Pancreas (tissue), 10 donors: ENCODE results near the gene SPOCK1. TPM values are rescaled to one million over a fixed set of nuclear protein-coding genes. Genes with fewer than 3 reads are reported as not detected.

Experiments used
- ATAC-seq, 4 donors: fragments of 200-7000 bp; cut with Tn5 transposase; one replicate each; pipeline versions ENCODE4 v1.8.0 to v1.9.1; 2020; ENCODE audit warnings: mild to moderate bottlenecking in 4 of 4, moderate library complexity in 4 of 4
- DNase-seq, 6 donors: peaks; one replicate each; pipeline ENCODE4 v3.0.0-alpha.2; 2020
- FAIRE-seq: peaks from 2 replicates; lab custom pipeline; 2012; peaks lifted over from hg19 to GRCh38; lab: Jason Lieb, UNC
- H3K27ac ChIP-seq, 4 donors: fragments of 200-600 bp; sonication (generic); 1 replicate in 3 of 4; 2 replicates in 1 of 4; pipeline versions ENCODE4 v1.5.0 to v1.8.0; 2020
- H3K27me3 ChIP-seq, 4 donors: fragments of 200-600 bp; one replicate each; pipeline ENCODE4 v1.8.0; 2021
- H3K36me3 ChIP-seq, 3 donors: fragments of 200-600 bp; sonication (generic) in 1 of 3; one replicate each; pipeline versions ENCODE4 v1.5.0 to v1.8.0; 2020 to 2021
- H3K4me1 ChIP-seq, 3 donors: fragments of 200-600 bp; one replicate each; pipeline ENCODE4 v1.8.0; 2021
- H3K4me3 ChIP-seq, 4 donors: fragments of 200-600 bp; sonication (generic) in 2 of 4; one replicate each; pipeline versions ENCODE4 v1.5.0 to v1.8.0; 2020 to 2021
- H3K9me3 ChIP-seq, 4 donors: fragments of 200-600 bp; one replicate each; pipeline ENCODE4 v1.8.0; 2021
- WGBS, 2 donors: extraction: QIAGEN DNeasy Blood & Tissue Kit; methylation state at CpG; one replicate each; pipeline ENCODE4 v1.1.7; 2013; 5-methylcytosine and 5-hydroxymethylcytosine counted together
- intact Hi-C, 3 donors: fragments of 100-400 bp; cut with DNase I; formaldehyde crosslinking; loops; one replicate each; pipeline versions ENCODE4 v1.11.1 to v1.14.2; 2022
- polyA plus RNA-seq, 2 donors: library from polyadenylated mRNA; stranded (reverse); fragments of 200-250 nt; gene quantifications; one replicate each; pipeline ENCODE4 v1.2.3, GENCODE V29; 2013
- total RNA-seq, 6 donors: library from RNA; stranded (reverse); fragmentation: NEBNext Ultra II Directional in 4 of 6; extraction: Animal tissue kit (Norgen Biotek cat#: 25700) in 4 of 6; gene quantifications; one replicate each; pipeline versions ENCODE4 v1.2.1 to v1.2.4, GENCODE V29; 2021 to 2023
- TF ChIP-seq, protein P1 (sequence below), 4 donors: fragments of 200-600 bp; sonication (generic) in 3 of 4; IDR thresholded peaks; one replicate each; pipeline versions ENCODE4 v1.5.0 to v1.8.0; 2021; ENCODE audit warnings: antibody characterized with exemption in 4 of 4
- donor health status: healthy with polysubstance abuse.
- donor health status: DM: no; HTN: no; CAD: no; lungs with moderate emphysema.
- donor health status: DM: no; HTN: no; CAD: no.
- donor health status: control.
- donor health status: control.
- donor health status: Bipolar disorder and iron deficiency.
- donor health status: DM: yes; HTN: yes; CAD: no.
- donor health status: DM: no; HTN: no; CAD: no.
- donor health status: DM: no; HTN: no; CAD: no.
- donor health status: DM: yes; HTN: yes; CAD: no.

SPOCK1 gene
- total and polyA plus RNA-seq, 8 donors, result 1.7 to 16.5 (median 5.3) TPM

DNA sequence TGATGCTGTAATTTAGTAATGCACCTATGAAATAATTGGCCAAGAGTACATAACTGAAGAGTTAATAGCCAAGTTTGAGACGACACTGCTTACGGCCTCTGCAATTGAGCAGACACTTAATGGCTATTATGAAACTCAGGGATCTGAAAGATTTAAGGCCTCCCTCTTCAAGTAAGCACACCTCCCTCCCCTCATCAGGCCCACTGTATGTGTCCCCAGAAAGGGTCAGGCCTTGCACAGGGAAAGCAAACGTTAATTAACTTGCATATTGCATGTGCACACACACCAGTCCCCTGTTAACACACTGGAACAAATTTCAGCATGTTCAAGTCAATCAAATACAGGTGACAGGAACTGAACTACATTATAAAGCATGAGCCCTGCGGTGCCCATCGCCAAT lies 163.6 kb downstream of the SPOCK1 start:
- TF ChIP-seq, protein P1, sequence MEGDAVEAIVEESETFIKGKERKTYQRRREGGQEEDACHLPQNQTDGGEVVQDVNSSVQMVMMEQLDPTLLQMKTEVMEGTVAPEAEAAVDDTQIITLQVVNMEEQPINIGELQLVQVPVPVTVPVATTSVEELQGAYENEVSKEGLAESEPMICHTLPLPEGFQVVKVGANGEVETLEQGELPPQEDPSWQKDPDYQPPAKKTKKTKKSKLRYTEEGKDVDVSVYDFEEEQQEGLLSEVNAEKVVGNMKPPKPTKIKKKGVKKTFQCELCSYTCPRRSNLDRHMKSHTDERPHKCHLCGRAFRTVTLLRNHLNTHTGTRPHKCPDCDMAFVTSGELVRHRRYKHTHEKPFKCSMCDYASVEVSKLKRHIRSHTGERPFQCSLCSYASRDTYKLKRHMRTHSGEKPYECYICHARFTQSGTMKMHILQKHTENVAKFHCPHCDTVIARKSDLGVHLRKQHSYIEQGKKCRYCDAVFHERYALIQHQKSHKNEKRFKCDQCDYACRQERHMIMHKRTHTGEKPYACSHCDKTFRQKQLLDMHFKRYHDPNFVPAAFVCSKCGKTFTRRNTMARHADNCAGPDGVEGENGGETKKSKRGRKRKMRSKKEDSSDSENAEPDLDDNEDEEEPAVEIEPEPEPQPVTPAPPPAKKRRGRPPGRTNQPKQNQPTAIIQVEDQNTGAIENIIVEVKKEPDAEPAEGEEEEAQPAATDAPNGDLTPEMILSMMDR (IDR thresholded peaks at IDR 0.05), result no peak
- Histone ChIP-seq H3K27ac (no peak overlapping the region), H3K36me3 (no peaks in the 10 kb centered on the region), H3K9me3 (no peaks in the 10 kb centered on the region), H3K27me3 (no peaks in the 10 kb centered on the region), H3K4me3 (no peak overlapping the region), H3K4me1 (no peaks in the 10 kb centered on the region)
- DNase-seq (no peak), FAIRE-seq (no peak), ATAC-seq (no peak)
- 83 to 89% methylated on average over 5 of the region's 5 CpGs for WGBS, 2 donors
- intact Hi-C loops, result no loop called here

DNA sequence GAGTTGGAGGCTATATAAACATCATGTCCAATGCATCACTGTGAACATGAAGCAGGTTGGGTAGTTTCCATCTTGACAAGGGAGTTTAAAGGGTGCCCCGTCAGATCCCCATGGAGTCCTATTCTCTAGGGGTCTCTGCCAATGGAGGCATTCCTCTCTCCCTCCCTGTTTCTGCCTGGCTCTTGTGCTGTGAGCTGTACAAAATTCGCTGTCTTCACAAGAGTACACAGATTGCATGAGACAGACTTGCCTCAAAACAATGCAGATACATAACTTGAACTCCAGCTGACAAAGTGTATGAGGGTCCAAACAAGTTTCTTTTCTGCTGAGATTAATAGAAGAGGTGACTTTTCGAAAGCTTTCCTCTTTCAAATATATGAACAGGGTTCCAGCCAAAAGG lies 165.2 kb downstream of the SPOCK1 start:
- DNase-seq, result no peak
- ATAC-seq, result no peak
- TF ChIP-seq, protein P1 (IDR thresholded peaks at IDR 0.05), result no peak
- Histone ChIP-seq H3K27me3 (no peaks in the 10 kb centered on the region), H3K4me3 (no peak overlapping the region), H3K9me3 (no peaks in the 10 kb centered on the region), H3K36me3 (no peaks in the 10 kb centered on the region), H3K4me1 (no peaks in the 10 kb centered on the region), H3K27ac (no peak overlapping the region)
- WGBS, 2 donors, result 65 to 68% methylated on average over 3 of the region's 3 CpGs
- FAIRE-seq, result no peak
- intact Hi-C loops, result no loop called here

DNA sequence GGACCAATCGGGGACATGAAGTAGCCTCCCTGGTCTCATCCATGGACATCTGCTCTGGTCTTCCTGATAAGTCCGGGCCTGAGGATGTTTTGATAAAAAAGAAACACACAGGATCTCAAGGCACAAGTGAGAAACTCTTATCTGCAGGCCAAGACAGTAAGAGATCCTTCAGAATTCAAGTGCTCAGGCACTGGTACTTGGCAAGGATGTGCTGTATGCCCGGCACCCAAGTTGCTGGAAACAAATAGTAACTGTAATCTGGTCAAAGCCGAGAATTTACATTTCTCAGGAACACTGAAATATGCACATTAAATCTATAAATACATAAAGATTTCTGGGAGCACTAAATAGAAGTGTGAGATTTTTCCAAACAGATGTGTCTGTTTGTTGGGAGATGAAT lies 165.7 kb downstream of the SPOCK1 start:
- intact Hi-C loops, result no loop called here
- TF ChIP-seq, protein P1 (IDR thresholded peaks at IDR 0.05), result no peak
- 81 to 86% methylated on average over 4 of the region's 4 CpGs for WGBS, 2 donors
- no peak overlapping the region for H3K4me3 ChIP-seq
- no peaks in the 10 kb centered on the region for H3K36me3 ChIP-seq
- no peaks in the 10 kb centered on the region for H3K9me3 ChIP-seq
- no peaks in the 10 kb centered on the region for H3K4me1 ChIP-seq
- H3K27ac ChIP-seq, result no peak overlapping the region
- FAIRE-seq (no peak), DNase-seq (no peak), ATAC-seq (no peak)
- H3K27me3 ChIP-seq, result no peaks in the 10 kb centered on the region

DNA sequence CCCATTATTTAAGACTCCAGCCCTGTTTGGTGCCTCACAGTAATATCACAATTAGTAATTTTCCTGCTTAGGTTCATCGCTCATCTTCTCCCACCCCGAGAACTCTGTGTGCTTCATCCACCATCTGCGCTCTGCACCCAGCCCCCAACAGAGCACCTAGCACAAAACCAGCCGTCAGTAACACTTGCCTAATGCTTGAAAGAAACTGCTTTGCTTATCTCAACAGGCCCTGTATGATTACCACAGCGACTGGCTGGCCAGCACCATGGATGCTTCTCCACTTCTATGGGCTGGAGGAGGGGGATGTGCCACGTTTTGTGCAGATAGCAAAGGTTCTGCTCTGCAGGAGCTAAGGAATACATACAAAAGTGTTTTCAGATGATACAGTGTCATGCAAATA lies 166.8 kb downstream of the SPOCK1 start:
- Histone ChIP-seq H3K4me1 (no peaks in the 10 kb centered on the region), H3K9me3 (no peaks in the 10 kb centered on the region), H3K4me3 (no peak overlapping the region), H3K27ac (no peak overlapping the region), H3K36me3 (no peaks in the 10 kb centered on the region), H3K27me3 (no peaks in the 10 kb centered on the region)
- 75 to 81% methylated on average over 6 of the region's 6 CpGs for WGBS, 2 donors
- no peak for FAIRE-seq
- ATAC-seq, result no peak
- no peak for DNase-seq
- intact Hi-C loops, result no loop called here
- TF ChIP-seq, protein P1 (IDR thresholded peaks at IDR 0.05), result no peak

DNA sequence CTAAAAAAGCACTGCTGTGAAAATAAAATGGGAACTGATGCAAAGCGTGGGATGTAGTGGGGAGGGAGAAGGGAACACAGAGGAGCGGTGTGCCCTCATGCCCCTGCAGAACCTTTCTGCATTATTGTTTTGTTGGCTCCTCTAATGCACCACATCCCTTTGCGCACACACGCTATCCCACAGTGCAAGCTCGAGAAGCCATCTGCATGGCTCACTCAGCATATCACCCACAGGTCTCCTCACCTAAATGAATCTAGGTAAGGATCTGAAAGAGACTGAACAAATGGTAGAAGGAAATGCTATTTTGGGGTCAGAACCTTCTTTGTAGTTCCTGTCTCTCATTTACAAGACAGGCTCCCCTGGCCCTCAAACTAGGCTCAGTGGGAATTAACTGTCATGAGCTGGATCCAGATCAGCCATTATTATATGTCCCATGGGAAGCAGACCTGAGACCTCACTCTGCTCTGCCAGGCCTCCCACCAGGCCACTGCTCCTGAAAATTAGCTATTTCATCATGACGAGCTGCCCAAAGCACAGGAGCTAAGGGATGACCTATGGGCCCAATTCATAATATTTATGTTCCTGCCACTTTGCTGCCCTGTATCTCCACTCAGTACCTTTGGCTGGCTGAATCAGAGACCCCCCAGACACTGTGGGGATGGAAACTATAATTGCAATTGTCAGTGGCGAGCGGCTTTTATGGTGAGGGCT lies 169.4 kb downstream of the SPOCK1 start:
- intact Hi-C loops, result loop anchor here in 1 of 3 donors (10.0 kb wide), 1 partner anchor 175 kb away; no protein-coding TSS in a partner anchor
- TF ChIP-seq, protein P1 (IDR thresholded peaks at IDR 0.05), result no peak

More for the DNA sequence above, 169.4 kb downstream of the SPOCK1 start:
- H3K9me3 ChIP-seq, result no peaks in the 10 kb centered on the region
- WGBS, 2 donors, result 89 to 93% methylated on average over 8 of the region's 8 CpGs
- no peaks in the 10 kb centered on the region for H3K36me3 ChIP-seq
- ATAC-seq (no peak), DNase-seq (no peak), FAIRE-seq (no peak)
- no peaks in the 10 kb centered on the region for H3K4me1 ChIP-seq
- H3K27me3 ChIP-seq, result no peaks in the 10 kb centered on the region
- H3K27ac ChIP-seq, result no peak overlapping the region
- H3K4me3 ChIP-seq, result no peak overlapping the region
